K562 (cell line): Measurements from ENCODE around the gene AGAP1. TPM values are rescaled to one million over a fixed set of nuclear protein-coding genes. Genes with fewer than 3 reads are reported as not detected.

Experiments used
- ATAC-seq: fragments of 200-7000 bp; cut with Tn5 transposase; 3 replicates; pipeline ENCODE4 v1.9.1; 2020; ENCODE audit warnings: moderate library complexity
- BruUV-seq: library from RNA; stranded (reverse); fragments of 400-500 nt; replicated peaks from 2 replicates; lab custom pipeline; 2021; lab: Mats Ljungman, UMichigan
- CTCF ChIA-PET: fragments of 300-600 bp; formaldehyde crosslinking; extraction: SDS; loops from one replicate; lab custom pipeline; 2021; ENCODE audit warnings: low intra/inter-chr PET ratio; lab: Yijun Ruan, JAX
- POLR2A ChIA-PET: fragments of 300-600, 350-650 bp; sonication (Branson Sonifier 250); formaldehyde crosslinking; extraction: SDS; loops from one replicate; lab custom pipeline; 2021; ENCODE audit warnings: antibody characterized with exemption, inconsistent platforms; lab: Yijun Ruan, JAX
- DNase-seq, 4 experiments: peaks; one replicate each; pipeline versions ENCODE4 v3.0.0 to v3.0.0-alpha.2; 2011 to 2018; ENCODE audit warnings: low spot score in 3 of 4, mixed read lengths in 3 of 4; ENCODE audit errors: extremely low read depth in 1 of 4
- FAIRE-seq: peaks from 2 replicates; lab custom pipeline; 2011; peaks lifted over from hg19 to GRCh38; lab: Jason Lieb, UNC
- H2AFZ ChIP-seq: 2 replicates; pipeline ENCODE4 v1.6.0; 2011; ENCODE audit warnings: low read depth, low read length, control low read depth, inconsistent platforms
- H3K27ac ChIP-seq: fragments of 200-600 bp; 3 replicates; pipeline ENCODE4 v1.8.0; 2011; ENCODE audit warnings: low read depth, mild to moderate bottlenecking, control low read depth, inconsistent platforms, low read length, moderate library complexity, mixed read lengths; ENCODE audit errors: extremely low read depth
- H3K27me3 ChIP-seq, 2 experiments: fragments of 300-600 bp in 1 of 2; 2 replicates in 1 of 2; 3 replicates in 1 of 2; pipeline versions ENCODE4 v1.6.0 to v1.8.0; 2011; ENCODE audit warnings: inconsistent platforms in 2 of 2, low read length in 2 of 2, mild to moderate bottlenecking in 1 of 2, mixed read lengths in 1 of 2, moderate library complexity in 1 of 2; ENCODE audit not compliant: control insufficient read depth in 2 of 2, insufficient read depth in 2 of 2
- H3K36me3 ChIP-seq: fragments of 300-600 bp; 3 replicates; pipeline ENCODE4 v1.8.0; 2011; ENCODE audit warnings: mild to moderate bottlenecking, low read length, inconsistent platforms; ENCODE audit not compliant: control insufficient read depth, insufficient read depth
- H3K4me1 ChIP-seq, 2 experiments: fragments of 200-600 bp in 1 of 2; replicated peaks in 1 of 2; 2 replicates in 1 of 2; 3 replicates in 1 of 2; pipeline versions ENCODE4 v1.5.1 to v1.8.0; 2011; ENCODE audit warnings: inconsistent platforms in 2 of 2, low read length in 2 of 2, mild to moderate bottlenecking in 1 of 2, mixed read lengths in 1 of 2, moderate library complexity in 1 of 2; ENCODE audit not compliant: control insufficient read depth in 2 of 2, insufficient read depth in 2 of 2
- H3K4me2 ChIP-seq: 2 replicates; pipeline ENCODE4 v1.6.1; 2011; ENCODE audit warnings: low read length, control low read depth, inconsistent platforms, mixed read lengths; ENCODE audit not compliant: insufficient read depth
- H3K4me3 ChIP-seq: fragments of 200-600 bp; sonication (generic), shearing (Covaris generic); 2 replicates; pipeline ENCODE4 v1.5.1; 2016; ENCODE audit warnings: control low read depth, inconsistent platforms
- H3K79me2 ChIP-seq: fragments of 200-600 bp; 3 replicates; pipeline ENCODE4 v1.8.0; 2011; ENCODE audit warnings: low read length, inconsistent platforms; ENCODE audit not compliant: control insufficient read depth, insufficient read depth
- H3K9ac ChIP-seq, 2 experiments: 2 replicates each; pipeline versions ENCODE4 v1.6.0 to v1.6.1; 2011; ENCODE audit warnings: low read depth in 2 of 2, low read length in 2 of 2, control low read depth in 1 of 2, inconsistent platforms in 1 of 2, mild to moderate bottlenecking in 1 of 2, mixed read lengths in 1 of 2; ENCODE audit not compliant: insufficient read depth in 1 of 2
- H3K9me1 ChIP-seq: one replicate; pipeline ENCODE4 v1.6.0; 2011; ENCODE audit warnings: inconsistent platforms, mild to moderate bottlenecking, low read length, moderate library complexity; ENCODE audit not compliant: control insufficient read depth, insufficient read depth
- H3K9me3 ChIP-seq: replicated peaks from 2 replicates; pipeline ENCODE4 v1.5.1; 2011; ENCODE audit warnings: low read depth, low read length, inconsistent platforms; ENCODE audit not compliant: control insufficient read depth, insufficient read depth
- H4K20me1 ChIP-seq: replicated peaks from 2 replicates; pipeline ENCODE4 v1.6.1; 2011; ENCODE audit warnings: low read length, inconsistent platforms, mixed read lengths; ENCODE audit not compliant: control insufficient read depth, insufficient read depth
- ATF3 ChIP-seq, 2 experiments: fragments of 450-650 bp in 1 of 2; sonication (generic) in 1 of 2; formaldehyde crosslinking in 1 of 2; IDR thresholded peaks in 1 of 2; conservative IDR thresholded peaks in 1 of 2; 2 replicates each; pipeline versions ENCODE4 v1.6.1 to v1.8.1; 2016 to 2023; ENCODE audit warnings: mild to moderate bottlenecking in 2 of 2, moderate library complexity in 2 of 2, inconsistent platforms in 1 of 2, missing genetic modification reagents in 1 of 2
- EP300 ChIP-seq: IDR thresholded peaks from 2 replicates; pipeline ENCODE4 v1.6.1; 2012; ENCODE audit warnings: low read length, improper control_type of control experiment
- HDAC8 ChIP-seq: fragments of 450-650 bp; IDR thresholded peaks from 2 replicates; pipeline ENCODE4 v1.6.1; 2016; ENCODE audit warnings: mild to moderate bottlenecking, missing genetic modification characterization, moderate library complexity, missing compliant biosample characterization
- IRF1 ChIP-seq: sonication (generic); formaldehyde crosslinking; IDR thresholded peaks from 2 replicates; pipeline ENCODE4 v1.8.0; 2022; ENCODE audit warnings: missing genetic modification reagents, mild to moderate bottlenecking, borderline replicate concordance
- JUNB ChIP-seq: fragments of 450-650 bp; formaldehyde crosslinking; conservative IDR thresholded peaks from 2 replicates; pipeline ENCODE4 v1.4.0; 2020; ENCODE audit warnings: mild to moderate bottlenecking
- NFRKB ChIP-seq: fragments of 450-650 bp; IDR thresholded peaks from 2 replicates; pipeline ENCODE4 v1.6.1; 2016; ENCODE audit warnings: low read depth
- OTX1 ChIP-seq: fragments of 450-650 bp; formaldehyde crosslinking; IDR thresholded peaks from 2 replicates; pipeline ENCODE4 v1.4.0; 2022; ENCODE audit warnings: mild to moderate bottlenecking
- ZNF518B ChIP-seq: fragments of 250-450 bp; sonication (Bioruptor Pico); IDR thresholded peaks from 2 replicates; pipeline ENCODE4 v1.5.0; 2021; ENCODE audit warnings: mild to moderate bottlenecking, moderate library complexity
- WGBS: fragments of 100-300 bp; shearing (Covaris generic); methylation state at CpG from one replicate; pipeline ENCODE4 v1.1.6; 2016; ENCODE audit warnings: low coverage, mixed read lengths; ENCODE audit not compliant: insufficient coverage; ENCODE audit errors: missing lambda C conversion rate; 5-methylcytosine and 5-hydroxymethylcytosine counted together
- in situ Hi-C: fragments of 300-500 bp; cut with MboI; formaldehyde crosslinking; loops from 4 replicates; pipeline ENCODE4 v1.15.0; 2018; ENCODE audit warnings: inconsistent platforms, mixed read lengths
- intact Hi-C: fragments of 100-400 bp; cut with micrococcal nuclease; formaldehyde crosslinking; loops from 2 replicates; pipeline ENCODE4 v1.14.2; 2022
- polyA plus RNA-seq, 8 experiments: library from polyadenylated mRNA; depleted of rRNA in 4 of 8; stranded (reverse) in 5 of 8; unstranded in 3 of 8; fragments of >200 nt; fragmentation: Nextera tagmentation in 2 of 8; fragmentation: Illumina TruSeq in 1 of 8; extraction: Ambion mirVana in 2 of 8; extraction: Trizol in 1 of 8; gene quantifications; 2 replicates each; pipeline versions ENCODE4 v1.2.1 to v1.2.3, GENCODE V29; 2011 to 2014; ENCODE audit warnings: inconsistent platforms in 1 of 8, missing spikeins in 1 of 8
- total RNA-seq, 7 experiments: library from RNA; depleted of rRNA in 6 of 7; stranded (reverse); fragments of >200 nt in 6 of 7; fragmentation: Illumina TruSeq in 2 of 7; extraction: Trizol in 2 of 7; gene quantifications; 2 replicates each; pipeline versions ENCODE4 v1.2.1 to v1.2.3, GENCODE V29; 2011 to 2021; ENCODE audit warnings: low replicate concordance in 1 of 7

AGAP1 gene
- total and polyA plus RNA-seq, 9 of the 15 experiments (the other 6 are each of a cell fraction or from before 2014, with no cell fraction given), result 1.3 to 24.0 (median 10.6) TPM

GRCh38 chr2:236102971-236103370, 609.1 kb downstream of the AGAP1 start:
- WGBS, result 88% methylated on average over 4 of the region's 10 CpGs
- Histone ChIP-seq H3K27ac (no peak overlapping the region), H3K9me1 (no peaks in the 10 kb centered on the region), H4K20me1 (no peaks in the 10 kb centered on the region), H3K4me1 (no peaks in the 10 kb centered on the region), H3K9ac (no peak overlapping the region), H3K27me3 (no peaks in the 10 kb centered on the region), H3K4me3 (no peak overlapping the region), H3K4me2 (no peak overlapping the region), H3K79me2 (no peaks in the 10 kb centered on the region), H2AFZ (no peak overlapping the region), H3K36me3 (no peaks in the 10 kb centered on the region), H3K9me3 (no peaks in the 10 kb centered on the region)
- no peak for TF ChIP-seq EP300
- TF ChIP-seq ATF3 (IDR thresholded peaks at IDR 0.05), result no peak
- TF ChIP-seq ATF3 (CRISPR knock-in tag; conservative IDR thresholded peaks at IDR 0.05), result no peak
- TF ChIP-seq JUNB (CRISPR knock-in tag), result no peak
- TF ChIP-seq OTX1 (CRISPR knock-in tag), result no peak
- TF ChIP-seq HDAC8 (tag), result no peak
- ChIA-PET POLR2A (no interaction called here), CTCF (no interaction called here)
- no peak for FAIRE-seq
- no TSS peak for BruUV-seq
- intact Hi-C loops, result no loop called here
- DNase-seq, result no peak
- in situ Hi-C loops, result no loop called here
- no peak for ATAC-seq

- H3K27me3 ChIP-seq, result no peaks in the 10 kb centered on the region
- no peak for ATAC-seq
- DNase-seq, result no peak
- no peak overlapping the region for H3K27ac ChIP-seq
- H3K4me3 ChIP-seq, result no peak overlapping the region
- ChIA-PET POLR2A (no interaction called here), CTCF (no interaction called here)
- no peaks in the 10 kb centered on the region for H3K36me3 ChIP-seq
- no peaks in the 10 kb centered on the region; a peak in 1 of 5 replicates for H3K4me1 ChIP-seq
- H2AFZ ChIP-seq, result no peak overlapping the region
- in situ Hi-C loops, result no loop called here
- intact Hi-C loops, result no loop called here
- no peak overlapping the region for H3K9ac ChIP-seq
- H4K20me1 ChIP-seq, result no peaks in the 10 kb centered on the region
- no CpG with 5 or more reads among the region's 9 CpGs for WGBS
- H3K79me2 ChIP-seq, result no peaks in the 10 kb centered on the region
- H3K4me2 ChIP-seq, result no peak overlapping the region
- no peaks in the 10 kb centered on the region for H3K9me3 ChIP-seq
- no peak for FAIRE-seq
- no TSS peak for BruUV-seq
- H3K9me1 ChIP-seq, result no peaks in the 10 kb centered on the region
- TF ChIP-seq NFRKB (no peak), ZNF518B (CRISPR knock-in tag) (no peak), IRF1 (no peak)
Observed at GRCh38 chr2:236103981-236104380, 610.1 kb downstream of the AGAP1 start.
